Neural crest cell (in vitro differentiated cells): ENCODE results near the gene HNRNPUL1. TPM values are rescaled to one million over a fixed set of nuclear protein-coding genes. Genes with fewer than 3 reads are reported as not detected.
"Not testable (repeated sequence)": the region's sequence is repeated elsewhere in the genome, so short reads cannot be mapped to it uniquely, and the experiment has no call there.

ENCODE experiments used
- DNase-seq: peaks from one replicate; pipeline ENCODE4 v3.0.0; 2021; ENCODE audit warnings: low read depth, mixed read lengths, low spot score
- H3K27ac Mint-ChIP-seq: one replicate; pipeline ENCODE4 v1.8.0; 2021; ENCODE audit warnings: mild to moderate bottlenecking, mixed read lengths; ENCODE audit not compliant: unreplicated experiment
- H3K27me3 Mint-ChIP-seq: 2 replicates; pipeline ENCODE4 v1.8.0; 2021; ENCODE audit warnings: low read depth, mild to moderate bottlenecking, mixed read lengths
- H3K36me3 Mint-ChIP-seq: 2 replicates; pipeline ENCODE4 v1.8.0; 2021; ENCODE audit warnings: low read depth, mild to moderate bottlenecking, mixed read lengths
- H3K4me1 Mint-ChIP-seq: 2 replicates; pipeline ENCODE4 v1.8.0; 2021; ENCODE audit warnings: mixed read lengths
- H3K4me3 Mint-ChIP-seq: one replicate; pipeline ENCODE4 v1.8.0; 2021; ENCODE audit warnings: mild to moderate bottlenecking, mixed read lengths
- H3K9me3 Mint-ChIP-seq: 2 replicates; pipeline ENCODE4 v1.8.0; 2021; ENCODE audit warnings: mixed read lengths
- total RNA-seq: library from RNA; stranded (reverse); gene quantifications from 2 replicates; pipeline ENCODE4 v1.2.1, GENCODE V29; 2021
- TF ChIP-seq, protein P1 (sequence below): fragments of 200-600 bp; sonication (generic); conservative IDR thresholded peaks from 2 replicates; pipeline ENCODE4 v1.5.0; 2021; ENCODE audit warnings: antibody characterized with exemption, mild to moderate bottlenecking

HNRNPUL1 gene
- total RNA-seq, 1 donor from 2014 or later, result 306 TPM

GRCh38 chr19:41341669-41342490, 77.7 kb downstream of the HNRNPUL1 start:
- no peaks in the 10 kb centered on the region for H3K27me3 Mint-ChIP-seq
- TF ChIP-seq, protein P1, sequence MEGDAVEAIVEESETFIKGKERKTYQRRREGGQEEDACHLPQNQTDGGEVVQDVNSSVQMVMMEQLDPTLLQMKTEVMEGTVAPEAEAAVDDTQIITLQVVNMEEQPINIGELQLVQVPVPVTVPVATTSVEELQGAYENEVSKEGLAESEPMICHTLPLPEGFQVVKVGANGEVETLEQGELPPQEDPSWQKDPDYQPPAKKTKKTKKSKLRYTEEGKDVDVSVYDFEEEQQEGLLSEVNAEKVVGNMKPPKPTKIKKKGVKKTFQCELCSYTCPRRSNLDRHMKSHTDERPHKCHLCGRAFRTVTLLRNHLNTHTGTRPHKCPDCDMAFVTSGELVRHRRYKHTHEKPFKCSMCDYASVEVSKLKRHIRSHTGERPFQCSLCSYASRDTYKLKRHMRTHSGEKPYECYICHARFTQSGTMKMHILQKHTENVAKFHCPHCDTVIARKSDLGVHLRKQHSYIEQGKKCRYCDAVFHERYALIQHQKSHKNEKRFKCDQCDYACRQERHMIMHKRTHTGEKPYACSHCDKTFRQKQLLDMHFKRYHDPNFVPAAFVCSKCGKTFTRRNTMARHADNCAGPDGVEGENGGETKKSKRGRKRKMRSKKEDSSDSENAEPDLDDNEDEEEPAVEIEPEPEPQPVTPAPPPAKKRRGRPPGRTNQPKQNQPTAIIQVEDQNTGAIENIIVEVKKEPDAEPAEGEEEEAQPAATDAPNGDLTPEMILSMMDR, result no peak
- no peaks in the 10 kb centered on the region for H3K36me3 Mint-ChIP-seq
- no peak for DNase-seq
- H3K4me1 Mint-ChIP-seq, result no peaks in the 10 kb centered on the region
- no peaks in the 10 kb centered on the region for H3K9me3 Mint-ChIP-seq
- H3K4me3 Mint-ChIP-seq, result no peak overlapping the region
- H3K27ac Mint-ChIP-seq, result no peak overlapping the region

GRCh38 chr19:41344162-41344561, 80.0 kb downstream of the HNRNPUL1 start:
- no peak for DNase-seq
- TF ChIP-seq, protein P1, result no peak
- Mint-ChIP-seq H3K4me3 (no peak overlapping the region), H3K9me3 (no peaks in the 10 kb centered on the region), H3K36me3 (no peaks in the 10 kb centered on the region), H3K27me3 (peaks cover 3% of the 10 kb centered on the region), H3K27ac (peak overlapping the region; percentile 83), H3K4me1 (no peaks in the 10 kb centered on the region)

DNA sequence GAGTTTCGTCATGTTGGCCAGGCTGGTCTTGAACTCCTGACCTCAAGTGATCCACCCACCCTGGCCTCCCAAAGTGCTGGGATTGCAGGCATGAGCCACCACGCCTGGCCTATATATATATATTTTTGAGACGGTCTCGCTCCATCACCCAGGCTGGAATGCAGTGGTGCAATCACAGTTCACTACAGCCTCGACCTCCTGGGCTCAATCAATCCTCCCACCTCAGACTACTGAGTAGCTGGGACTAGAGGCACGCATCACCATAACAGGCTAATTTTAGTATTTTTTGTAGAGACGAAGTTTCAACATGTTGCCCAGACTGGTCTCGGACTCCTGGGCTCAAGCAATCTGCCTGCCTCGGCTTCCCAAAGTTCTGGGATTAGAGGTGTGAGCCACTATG, 82.7 kb downstream of the HNRNPUL1 start:
- peaks cover 30% of the 10 kb centered on the region for H3K27me3 Mint-ChIP-seq
- not testable (repeated sequence) for H3K36me3 Mint-ChIP-seq, DNase-seq, H3K27ac Mint-ChIP-seq, H3K9me3 Mint-ChIP-seq, H3K4me3 Mint-ChIP-seq
- H3K4me1 Mint-ChIP-seq, result peaks cover 10% of the 10 kb centered on the region

- Mint-ChIP-seq H3K36me3 (no peaks in the 10 kb centered on the region), H3K4me1 (peaks cover 30% of the 10 kb centered on the region), H3K27ac (no peak overlapping the region), H3K4me3 (peak overlapping the region; percentile 61), H3K27me3 (peaks cover 57% of the 10 kb centered on the region), H3K9me3 (no peaks in the 10 kb centered on the region)
- TF ChIP-seq, protein P1, result no peak
- no peak for DNase-seq
Observed at GRCh38 chr19:41350735-41351338, 86.7 kb downstream of the HNRNPUL1 start.

DNA sequence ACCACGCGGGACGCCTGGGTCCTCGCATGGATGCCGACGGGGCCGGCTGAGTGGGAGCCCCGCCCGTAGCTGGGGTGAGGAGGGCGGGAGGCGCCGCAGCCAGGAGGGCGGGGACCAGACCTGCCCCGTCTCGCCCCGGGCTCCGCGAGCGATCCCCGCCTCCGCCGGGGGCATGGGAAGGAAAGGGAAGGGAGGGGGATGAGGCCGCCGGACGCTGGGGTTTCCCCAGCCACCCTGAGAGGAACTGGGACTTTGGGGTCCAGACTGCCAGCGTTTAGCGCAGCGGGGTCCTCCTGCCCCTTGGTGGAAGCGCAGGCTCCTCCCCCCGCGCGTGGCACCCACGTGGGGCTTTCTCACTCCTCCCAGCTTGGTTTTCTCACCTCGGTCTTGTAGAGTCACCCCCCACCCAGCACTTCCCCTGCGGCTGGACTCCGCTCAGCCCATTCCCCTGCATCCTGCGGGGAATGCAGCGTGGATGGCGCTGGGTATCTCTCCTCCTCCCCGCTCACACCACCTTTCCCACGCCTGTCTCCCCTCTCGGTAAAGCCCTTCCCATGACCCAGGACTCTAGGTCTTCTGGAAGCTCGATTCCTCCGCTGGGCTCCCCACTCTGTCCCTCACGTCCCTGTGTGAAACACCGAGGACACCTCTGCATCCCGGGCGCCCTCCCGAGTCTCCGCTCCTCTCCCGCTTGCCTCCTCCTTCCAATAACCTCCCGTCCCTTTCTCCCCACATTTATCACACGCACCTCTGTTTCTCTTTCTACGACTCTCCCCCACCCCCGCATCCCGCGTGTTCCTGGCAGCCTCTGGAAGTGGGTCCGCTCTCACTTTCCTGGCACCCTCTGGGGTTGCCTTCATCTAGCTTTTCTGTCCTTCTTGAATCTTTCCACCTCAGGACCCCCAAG, 87.4 kb downstream of the HNRNPUL1 start:
- Mint-ChIP-seq H3K9me3 (no peaks in the 10 kb centered on the region), H3K36me3 (no peaks in the 10 kb centered on the region), H3K27ac (no peak overlapping the region), H3K4me1 (peaks cover 30% of the 10 kb centered on the region), H3K27me3 (peaks cover 57% of the 10 kb centered on the region), H3K4me3 (peak overlapping the region; percentile 83)
- DNase-seq, result no peak
- TF ChIP-seq, protein P1, result no peak
